Amygdala (tissue), 56 donors: ENCODE results near the gene EFHD1.
"Not testable (repeated sequence)": the region's sequence is repeated elsewhere in the genome, so short reads cannot be mapped to it uniquely, and the experiment has no call there.

Source experiments
- DNase-seq, 56 donors: peaks; one replicate each; lab custom pipeline; 2025; lab: John Stamatoyannopoulos, UW

The EFHD1 gene

GRCh38 chr2:232643813-232644347, 10.5 kb downstream of the EFHD1 start:
- no peak for DNase-seq

DNA sequence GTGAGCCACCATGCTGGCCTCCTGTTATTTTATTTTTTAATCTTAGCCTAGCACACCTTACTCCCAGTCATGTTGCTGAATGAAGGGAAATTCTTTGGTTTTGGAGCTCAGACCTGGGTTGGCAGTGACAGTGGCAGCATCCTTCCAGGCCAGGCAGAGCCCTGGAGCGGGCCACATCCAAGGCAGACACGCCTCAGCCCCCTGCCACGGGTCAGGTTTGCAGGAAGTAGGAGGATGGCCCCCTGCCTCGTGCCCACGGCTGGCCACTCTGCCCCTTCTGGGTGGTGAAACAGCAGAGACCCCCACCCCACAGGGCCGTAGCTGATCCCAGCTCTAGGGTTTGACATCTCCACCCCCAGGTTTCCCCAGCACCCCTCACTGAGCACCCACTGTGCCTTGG, 11.7 kb downstream of the EFHD1 start:
- no peak for DNase-seq

DNA sequence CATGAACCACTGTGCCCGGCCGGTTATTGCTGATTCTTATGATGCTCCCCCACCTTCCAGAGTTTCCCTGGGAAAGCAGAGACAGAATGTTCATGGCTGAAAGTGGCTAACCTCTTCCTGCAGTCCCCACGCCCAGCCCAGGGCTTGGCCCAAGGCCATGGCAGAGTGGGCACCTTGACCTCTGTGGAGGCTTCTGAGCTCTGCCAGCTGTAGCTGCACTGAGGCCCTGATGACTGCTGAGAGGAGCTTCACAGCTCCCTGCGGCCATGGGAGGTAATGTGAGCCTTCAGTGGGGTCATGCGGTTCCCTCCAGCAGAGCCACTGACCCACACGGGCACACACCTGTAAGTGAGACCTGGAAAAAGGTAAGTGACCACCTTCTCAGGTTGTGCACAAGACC, 13.3 kb downstream of the EFHD1 start:
- no peak for DNase-seq

DNA sequence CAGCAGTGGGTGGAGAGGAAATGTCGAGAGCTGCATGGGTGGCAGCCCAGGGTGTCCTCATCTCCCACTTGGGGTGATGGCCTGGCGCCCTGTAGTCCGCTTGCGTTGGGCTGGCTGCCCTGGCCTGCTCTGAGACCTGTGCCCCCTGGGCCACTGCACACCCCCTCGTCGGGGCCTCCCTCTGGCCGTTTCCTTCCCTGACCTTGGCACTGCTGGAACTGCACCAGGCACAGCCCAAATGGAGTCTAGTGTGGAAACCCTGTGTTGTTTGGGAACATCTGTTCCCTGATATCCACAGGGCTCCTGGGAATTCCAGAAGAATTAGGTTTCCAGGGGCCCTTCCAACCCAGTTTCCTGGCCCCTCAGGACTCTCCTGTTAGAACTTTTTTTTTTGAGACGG, 13.9 kb downstream of the EFHD1 start:
- DNase-seq: no peak

GRCh38 chr2:232649033-232649432, 15.6 kb downstream of the EFHD1 start:
- no peak for DNase-seq

GRCh38 chr2:232652505-232652851, 19.1 kb downstream of the EFHD1 start:
- DNase-seq: no peak

DNA sequence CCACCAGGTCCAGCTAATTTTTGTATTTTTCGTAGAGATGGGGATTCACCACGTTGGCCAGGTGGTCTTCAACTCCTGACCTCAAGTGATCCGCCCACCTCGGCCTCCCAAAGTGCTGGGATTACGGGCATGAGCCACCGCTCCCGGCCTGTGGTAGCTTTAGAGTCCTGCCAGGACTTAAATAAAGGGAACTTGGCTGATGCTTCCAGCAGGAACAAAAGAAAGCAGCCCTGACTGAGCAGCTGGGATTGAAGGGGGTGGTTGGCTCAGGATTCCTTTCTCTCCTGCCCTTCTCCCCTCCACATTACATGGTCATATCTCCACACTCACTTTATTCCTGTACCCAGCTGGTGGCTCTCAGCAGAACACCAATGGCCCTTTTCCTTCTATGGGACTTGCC, 20.0 kb downstream of the EFHD1 start:
- DNase-seq: peak in 8 of 56 donors; percentile 16 to 54 (median 28)

DNA sequence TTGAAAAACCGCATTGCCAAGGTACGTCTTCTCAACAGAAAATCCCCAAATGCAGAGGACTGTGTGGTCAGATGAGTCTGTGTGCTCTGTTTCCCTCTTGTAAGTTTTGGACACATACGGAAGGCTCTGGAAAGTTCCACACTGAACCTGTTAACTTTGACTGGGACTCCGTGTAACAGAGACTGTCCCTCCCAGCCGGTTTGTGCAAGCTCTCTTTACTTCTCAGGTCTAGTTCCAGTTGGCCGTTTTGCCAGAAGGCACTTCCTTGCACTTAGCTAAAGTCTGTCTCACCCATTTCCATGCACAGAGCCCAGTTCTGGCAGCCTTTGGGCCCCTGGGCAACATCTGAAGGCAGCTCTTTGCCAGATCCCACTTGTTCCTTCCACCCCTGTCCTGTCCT, 22.0 kb downstream of the EFHD1 start:
- DNase-seq: peak in 8 of 56 donors; percentile 18 to 53 (median 40)

- no peak for DNase-seq
Observed at GRCh38 chr2:232658217-232658785, 24.9 kb downstream of the EFHD1 start.

GRCh38 chr2:232659359-232659758, 26.0 kb downstream of the EFHD1 start:
- DNase-seq: no peak

- DNase-seq: no peak
Observed at GRCh38 chr2:232662486-232663260, 29.3 kb downstream of the EFHD1 start.

DNA sequence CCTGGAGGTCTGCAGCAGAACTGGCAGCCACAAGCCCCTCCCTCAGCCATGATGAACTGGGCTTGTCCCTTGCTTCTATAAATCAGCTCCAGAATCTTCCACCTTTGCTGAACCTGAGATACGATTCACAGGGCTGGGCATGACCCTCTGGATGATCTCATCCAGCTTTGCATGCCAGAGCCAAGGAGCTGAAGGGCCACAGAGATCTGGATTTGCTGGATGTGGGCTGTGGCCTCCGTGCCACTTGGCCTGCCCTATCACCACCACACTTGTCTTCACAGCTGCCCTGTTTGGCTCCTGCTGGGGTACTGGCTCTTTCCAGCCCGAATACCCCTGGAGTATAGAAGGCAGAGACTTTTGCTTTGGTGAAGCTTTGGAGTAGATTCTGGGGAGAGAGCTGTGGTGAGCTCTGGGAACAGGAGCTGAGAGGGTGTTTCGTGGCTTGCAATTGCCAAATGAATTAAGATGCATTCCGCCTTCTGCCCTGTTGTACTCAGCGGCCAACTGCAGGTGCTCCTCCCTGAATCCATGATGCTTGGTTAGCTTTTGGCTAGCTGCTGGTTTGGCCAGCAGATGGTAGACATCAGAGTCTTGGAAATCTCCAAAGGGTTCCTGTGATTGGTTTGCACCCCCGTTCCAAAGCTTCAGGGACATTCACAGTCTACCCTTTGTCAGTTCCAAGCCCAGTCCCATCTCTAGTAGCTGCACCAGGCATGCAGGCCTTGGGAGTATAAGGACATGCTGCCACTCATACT, 32.8 kb downstream of the EFHD1 start:
- DNase-seq: peak in 2 of 56 donors; percentile 7 to 11

DNA sequence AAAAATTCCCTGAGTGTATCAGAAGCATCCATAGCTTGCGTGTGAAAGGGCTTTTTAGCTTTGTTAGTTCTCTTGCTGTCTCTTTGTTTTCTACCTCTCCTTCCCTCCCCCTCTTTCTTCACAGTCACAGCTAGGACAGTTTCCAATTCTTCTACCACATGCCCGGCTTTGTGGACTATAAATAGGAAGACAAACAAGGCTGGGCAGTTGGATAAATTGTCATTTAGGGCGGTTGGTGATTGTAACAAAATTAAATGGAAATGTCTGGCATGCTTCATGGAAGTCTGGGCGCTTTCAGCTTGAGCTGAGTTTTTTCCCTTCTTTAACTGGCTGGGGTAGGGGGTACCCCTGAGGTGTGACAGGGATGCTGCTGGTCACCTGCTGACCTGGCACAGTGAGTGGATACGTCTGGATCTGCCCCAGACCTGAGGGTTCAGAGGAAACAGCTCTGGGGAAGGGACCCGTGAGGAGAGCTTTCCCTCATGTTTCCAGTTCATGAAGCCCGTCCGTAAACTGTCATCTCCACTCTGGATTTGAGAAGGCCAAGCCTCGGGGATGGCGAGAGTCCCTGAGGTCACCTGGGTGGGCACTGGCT, 34.7 kb downstream of the EFHD1 start:
- DNase-seq: peak in 32 of 56 donors; percentile 16 to 81 (median 48)

DNA sequence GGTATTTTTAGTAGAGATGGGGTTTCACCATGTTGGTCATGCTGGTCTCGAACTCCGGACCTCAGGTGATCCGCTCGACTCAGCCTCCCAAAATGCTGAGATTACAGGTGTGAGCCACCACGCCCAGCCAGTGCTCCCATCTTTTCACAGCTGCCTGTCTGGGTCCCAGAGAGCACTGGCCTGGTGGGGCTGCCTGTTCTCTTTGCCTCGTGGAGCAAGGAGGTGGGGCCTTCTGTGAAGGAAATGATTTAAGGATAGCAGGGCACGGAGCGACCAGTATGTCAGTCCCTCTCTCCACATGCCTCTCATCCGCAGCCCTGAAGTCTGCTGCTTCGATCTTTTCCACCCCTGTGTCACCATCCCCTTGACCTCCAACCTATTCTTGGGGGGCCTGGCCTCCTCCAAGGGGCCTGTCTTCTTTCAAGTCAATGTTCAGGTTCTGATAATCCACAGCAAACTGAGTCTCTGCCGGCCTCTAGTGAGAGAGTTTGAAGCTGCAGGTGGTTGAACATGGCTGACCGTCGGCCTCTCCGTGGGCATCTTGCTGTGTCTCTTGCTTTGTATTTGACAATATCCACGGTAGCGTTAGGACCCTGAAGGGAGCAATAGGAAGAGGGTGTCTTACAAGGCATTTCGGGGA, 35.5 kb downstream of the EFHD1 start:
- DNase-seq: peak in 25 of 56 donors; percentile 14 to 72 (median 40)

DNA sequence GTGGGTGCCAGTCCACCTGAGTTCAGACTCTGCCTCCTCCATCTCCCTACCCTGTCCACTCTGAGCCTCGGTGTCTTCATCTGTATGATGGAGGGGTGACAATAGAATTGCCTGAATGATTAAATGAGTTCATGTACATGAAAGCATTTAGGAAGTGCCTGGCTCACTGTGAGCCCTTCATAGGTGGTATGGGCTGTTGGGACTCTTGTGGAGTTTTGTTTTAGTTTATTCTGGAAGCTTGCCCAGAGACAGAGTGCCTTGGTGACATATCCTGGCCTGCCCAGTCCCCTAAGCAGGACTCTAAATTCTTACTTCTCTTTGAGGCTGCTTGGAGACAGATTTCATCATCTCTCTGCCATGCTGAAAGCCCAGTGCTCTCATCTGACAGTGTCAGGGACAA, 39.2 kb downstream of the EFHD1 start:
- DNase-seq: no peak

GRCh38 chr2:232674491-232674890, 41.1 kb downstream of the EFHD1 start:
- no peak for DNase-seq

DNA sequence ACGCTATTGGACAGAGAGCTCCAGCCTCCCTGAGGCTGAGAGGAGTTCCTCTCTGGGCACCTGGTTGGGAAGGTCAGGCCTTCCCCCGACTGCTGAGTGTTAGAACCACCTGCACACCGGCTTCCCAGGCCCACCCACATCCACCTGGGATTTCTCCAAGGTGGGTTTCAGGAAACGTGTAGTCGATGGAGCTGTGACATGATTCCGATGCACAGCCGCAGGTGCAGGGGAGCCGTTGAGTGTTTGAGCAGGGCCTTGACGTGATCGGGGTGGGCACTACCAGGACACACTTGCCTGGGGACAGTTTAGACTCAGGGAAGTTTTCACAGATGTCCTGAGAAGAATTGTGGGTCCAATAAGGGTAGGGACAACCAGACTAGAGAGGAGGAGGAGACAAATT, 42.0 kb downstream of the EFHD1 start:
- DNase-seq: no peak

DNA sequence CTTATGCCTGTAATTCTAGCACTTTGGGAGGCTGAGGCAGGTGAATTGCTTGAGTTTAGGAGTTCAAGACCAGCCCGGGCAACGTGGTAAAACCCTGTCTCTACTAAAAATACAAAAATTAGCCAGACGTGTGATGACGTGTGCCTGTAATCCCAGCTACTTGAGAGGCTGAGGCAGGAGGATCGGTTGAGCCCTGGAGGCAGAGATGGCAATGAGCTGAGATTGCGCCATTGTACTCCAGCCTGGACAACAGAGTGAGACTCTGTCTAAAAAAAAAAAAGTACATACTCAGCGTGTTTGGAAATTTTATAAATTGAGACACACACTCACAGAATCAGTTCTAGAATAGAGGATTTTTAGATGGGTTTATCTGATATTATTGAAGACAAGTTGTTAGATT, 46.6 kb downstream of the EFHD1 start:
- DNase-seq: no peak

DNA sequence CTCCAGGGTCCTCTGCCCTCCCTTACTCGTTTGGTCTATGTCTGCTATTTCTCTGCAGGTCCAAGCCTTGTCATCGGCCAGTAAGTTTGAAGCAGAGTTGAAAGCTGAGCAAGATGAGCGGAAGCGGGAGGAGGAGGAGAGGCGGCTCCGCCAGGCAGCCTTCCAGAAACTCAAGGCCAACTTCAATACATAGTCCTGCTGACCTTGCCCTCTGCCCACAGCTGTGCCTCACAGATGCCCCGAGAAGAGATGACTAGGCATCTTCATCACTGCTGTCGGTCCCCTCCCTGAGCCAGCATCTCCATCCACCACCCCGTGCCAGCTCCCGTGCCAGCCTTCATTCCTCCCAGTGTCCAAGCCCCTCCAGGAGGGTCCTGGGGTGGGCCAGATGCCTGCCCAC, 48.1 kb downstream of the EFHD1 start:
- DNase-seq: no peak

DNA sequence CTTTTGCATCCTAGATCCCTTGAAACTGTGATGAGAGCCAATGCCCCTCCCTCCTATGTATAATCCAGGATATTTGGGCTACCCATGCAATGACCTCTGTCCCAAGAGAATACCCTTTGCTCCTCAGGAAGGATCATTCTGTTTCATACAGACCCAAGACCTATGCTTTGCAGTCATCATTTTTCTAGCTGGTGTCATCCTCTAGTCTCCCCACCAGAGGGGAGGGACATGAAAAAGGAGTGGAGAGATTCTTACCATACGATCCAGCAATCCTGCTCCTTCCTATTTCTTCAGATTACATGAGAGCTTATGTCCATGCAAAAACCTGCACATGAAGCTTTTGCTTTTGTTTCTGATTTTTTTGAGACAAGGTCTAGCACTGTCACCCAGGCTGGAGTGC, 50.0 kb downstream of the EFHD1 start:
- no peak for DNase-seq

- not testable (repeated sequence) for DNase-seq
Observed at GRCh38 chr2:232685391-232685790, 52.0 kb downstream of the EFHD1 start.
